ENCODE results near the gene PCYT2. TPM values are rescaled to one million over a fixed set of nuclear protein-coding genes. Genes with fewer than 3 reads are reported as not detected.

Gene PCYT2
- total RNA-seq, 1 donor from 2014 or later, result 39.7 TPM

GRCh38 chr17:81957691-81958432, 46.7 kb upstream of the PCYT2 start:
- intact Hi-C loops (cut with DNase I), result no loop called here
- H3K9me3 ChIP-seq, result no peaks in the 10 kb centered on the region
- peaks cover 48% of the 10 kb centered on the region for H3K27me3 ChIP-seq (ENCODE audit: low read depth)
- H3K27ac ChIP-seq, result no peak overlapping the region
- no peaks in the 10 kb centered on the region for H3K36me3 ChIP-seq
- ATAC-seq, result no peak
- no peak for DNase-seq
- TF ChIP-seq CTCF (IDR thresholded peaks at IDR 0.05), result no peak
- H3K4me3 ChIP-seq, result no peak overlapping the region
- peaks cover 14% of the 10 kb centered on the region for H3K4me1 ChIP-seq

- Histone ChIP-seq H3K27me3 (ENCODE audit: low read depth) (peaks cover 38% of the 10 kb centered on the region), H3K4me1 (peaks cover 14% of the 10 kb centered on the region), H3K4me3 (no peak overlapping the region), H3K27ac (no peak overlapping the region), H3K36me3 (no peaks in the 10 kb centered on the region), H3K9me3 (no peaks in the 10 kb centered on the region)
- no peak for TF ChIP-seq CTCF (IDR thresholded peaks at IDR 0.05)
- ATAC-seq, result no peak
- no peak for DNase-seq
- intact Hi-C loops (cut with DNase I), result no loop called here
Observed at GRCh38 chr17:81956607-81957589, 45.7 kb upstream of the PCYT2 start.

- no peaks in the 10 kb centered on the region for H3K36me3 ChIP-seq
- TF ChIP-seq CTCF (IDR thresholded peaks at IDR 0.05), result no peak
- H3K27me3 ChIP-seq (ENCODE audit: low read depth), result peaks cover 33% of the 10 kb centered on the region
- no peak overlapping the region for H3K4me3 ChIP-seq
- peaks cover 14% of the 10 kb centered on the region for H3K4me1 ChIP-seq
- H3K9me3 ChIP-seq, result no peaks in the 10 kb centered on the region
- DNase-seq, result no peak
- no peak for ATAC-seq
- intact Hi-C loops (cut with DNase I), result no loop called here
- H3K27ac ChIP-seq, result no peak overlapping the region
Observed at GRCh38 chr17:81955756-81956544, 44.8 kb upstream of the PCYT2 start.

GRCh38 chr17:81955058-81955681, 44.0 kb upstream of the PCYT2 start:
- H3K36me3 ChIP-seq, result no peaks in the 10 kb centered on the region
- no peak for ATAC-seq
- peaks cover 28% of the 10 kb centered on the region for H3K27me3 ChIP-seq (ENCODE audit: low read depth)
- H3K4me1 ChIP-seq, result peaks cover 9% of the 10 kb centered on the region
- DNase-seq, result no peak
- TF ChIP-seq CTCF (IDR thresholded peaks at IDR 0.05), result no peak
- H3K27ac ChIP-seq, result no peak overlapping the region
- H3K9me3 ChIP-seq, result no peaks in the 10 kb centered on the region
- H3K4me3 ChIP-seq, result no peak overlapping the region
- intact Hi-C loops (cut with DNase I), result no loop called here

Measured in lower lobe of right lung (tissue), 2 donors.